ENCODE measurements around the gene FAM177A1. TPM values are rescaled to one million over a fixed set of nuclear protein-coding genes. Genes with fewer than 3 reads are reported as not detected.

FAM177A1 gene
- polyA plus RNA-seq, 1 donor from 2014 or later: 124 TPM

DNA sequence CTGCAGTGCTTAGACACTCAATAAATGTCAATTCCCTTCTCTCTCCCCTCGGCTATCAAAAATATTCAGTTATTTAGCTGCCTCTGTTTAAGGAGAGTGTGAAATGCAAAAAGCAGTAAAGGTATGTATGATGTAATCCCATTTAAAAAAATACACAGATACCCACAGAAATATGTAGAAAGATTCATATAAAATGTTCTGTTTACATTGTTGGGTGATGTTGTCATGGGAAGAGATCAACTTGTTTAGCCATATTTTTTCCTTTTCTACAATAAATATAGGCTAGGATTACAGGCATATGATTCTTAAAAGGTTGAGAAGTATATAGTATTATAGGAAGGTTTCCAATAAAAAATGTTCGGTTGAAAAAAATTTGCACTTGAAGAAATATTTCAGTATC, 68.0 kb downstream of the FAM177A1 start:
- Histone ChIP-seq H3K36me3 (ENCODE audit: insufficient read depth, low read length) (peaks cover 20% of the 10 kb centered on the region), H3K27ac (ENCODE audit: low read length) (no peak overlapping the region), H3K9me2 (ENCODE audit: insufficient read depth, low read length) (no peaks in the 10 kb centered on the region), H3K9ac (ENCODE audit: low read length) (no peak overlapping the region), H3F3A (ENCODE audit: insufficient read depth, low read length, poor library complexity, severe bottlenecking) (no peaks in the 10 kb centered on the region), H3K9me3 (ENCODE audit: low read length) (no peaks in the 10 kb centered on the region), H3K4me3 (ENCODE audit: low read length) (no peak overlapping the region), H3K79me2 (replicated peaks; ENCODE audit: insufficient read depth, low read length) (peaks cover 3% of the 10 kb centered on the region), H3K27me3 (ENCODE audit: insufficient read depth, low read depth, low read length) (no peaks in the 10 kb centered on the region), H3K4me2 (ENCODE audit: low read length) (no peak overlapping the region), H2AFZ (ENCODE audit: low read depth, low read length) (no peak overlapping the region), H4K20me1 (ENCODE audit: insufficient read depth) (no peaks in the 10 kb centered on the region)
- TF ChIP-seq POLR2AphosphoS5 (IDR thresholded peaks at IDR 0.05): no peak
- TF ChIP-seq, protein P1, sequence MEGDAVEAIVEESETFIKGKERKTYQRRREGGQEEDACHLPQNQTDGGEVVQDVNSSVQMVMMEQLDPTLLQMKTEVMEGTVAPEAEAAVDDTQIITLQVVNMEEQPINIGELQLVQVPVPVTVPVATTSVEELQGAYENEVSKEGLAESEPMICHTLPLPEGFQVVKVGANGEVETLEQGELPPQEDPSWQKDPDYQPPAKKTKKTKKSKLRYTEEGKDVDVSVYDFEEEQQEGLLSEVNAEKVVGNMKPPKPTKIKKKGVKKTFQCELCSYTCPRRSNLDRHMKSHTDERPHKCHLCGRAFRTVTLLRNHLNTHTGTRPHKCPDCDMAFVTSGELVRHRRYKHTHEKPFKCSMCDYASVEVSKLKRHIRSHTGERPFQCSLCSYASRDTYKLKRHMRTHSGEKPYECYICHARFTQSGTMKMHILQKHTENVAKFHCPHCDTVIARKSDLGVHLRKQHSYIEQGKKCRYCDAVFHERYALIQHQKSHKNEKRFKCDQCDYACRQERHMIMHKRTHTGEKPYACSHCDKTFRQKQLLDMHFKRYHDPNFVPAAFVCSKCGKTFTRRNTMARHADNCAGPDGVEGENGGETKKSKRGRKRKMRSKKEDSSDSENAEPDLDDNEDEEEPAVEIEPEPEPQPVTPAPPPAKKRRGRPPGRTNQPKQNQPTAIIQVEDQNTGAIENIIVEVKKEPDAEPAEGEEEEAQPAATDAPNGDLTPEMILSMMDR (IDR thresholded peaks at IDR 0.05; ENCODE audit: poor library complexity, severe bottlenecking): no peak
- no peak for TF ChIP-seq EZH2 (IDR thresholded peaks at IDR 0.05; ENCODE audit: borderline replicate concordance, insufficient read depth, low read length, poor library complexity, severe bottlenecking)
- TF ChIP-seq MXI1 (conservative IDR thresholded peaks at IDR 0.05; ENCODE audit: poor library complexity, severe bottlenecking): no peak

DNA sequence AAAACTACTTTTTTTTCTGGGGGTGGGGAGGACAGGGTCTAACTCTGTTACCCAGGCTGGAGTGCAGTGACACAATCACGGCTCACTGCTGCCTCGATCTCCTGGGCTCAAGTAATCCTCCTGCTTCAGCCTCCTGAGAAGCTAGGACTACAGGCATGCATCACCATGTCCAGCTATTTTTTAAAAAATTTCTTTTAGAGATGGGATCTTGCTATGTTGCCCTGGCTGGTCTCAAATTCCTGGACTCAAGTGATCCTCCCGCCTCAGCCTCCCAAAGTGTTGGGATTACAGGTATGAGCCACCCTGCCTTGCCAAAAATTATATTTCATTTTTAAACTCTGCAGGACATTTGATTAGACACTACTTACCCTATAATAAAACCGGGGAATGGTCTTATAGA, 70.2 kb downstream of the FAM177A1 start:
- Histone ChIP-seq H3K79me2 (replicated peaks; ENCODE audit: insufficient read depth, low read length) (peaks cover 11% of the 10 kb centered on the region), H3K4me3 (ENCODE audit: low read length) (no peak overlapping the region), H3K36me3 (ENCODE audit: insufficient read depth, low read length) (peaks cover 12% of the 10 kb centered on the region), H2AFZ (ENCODE audit: low read depth, low read length) (no peak overlapping the region), H3K9ac (ENCODE audit: low read length) (no peak overlapping the region), H3F3A (ENCODE audit: insufficient read depth, low read length, poor library complexity, severe bottlenecking) (no peaks in the 10 kb centered on the region), H3K27me3 (ENCODE audit: insufficient read depth, low read depth, low read length) (no peaks in the 10 kb centered on the region), H4K20me1 (ENCODE audit: insufficient read depth) (no peaks in the 10 kb centered on the region), H3K27ac (ENCODE audit: low read length) (no peak overlapping the region), H3K4me2 (ENCODE audit: low read length) (no peak overlapping the region), H3K9me3 (ENCODE audit: low read length) (no peaks in the 10 kb centered on the region), H3K9me2 (ENCODE audit: insufficient read depth, low read length) (no peaks in the 10 kb centered on the region)
- TF ChIP-seq TAF1 (IDR thresholded peaks at IDR 0.05; ENCODE audit: low read depth): no peak
- TF ChIP-seq RAD21 (conservative IDR thresholded peaks at IDR 0.05): no peak
- no peak for TF ChIP-seq MXI1 (conservative IDR thresholded peaks at IDR 0.05; ENCODE audit: poor library complexity, severe bottlenecking)
- TF ChIP-seq, protein P1 (IDR thresholded peaks at IDR 0.05; ENCODE audit: poor library complexity, severe bottlenecking): no peak
- no peak for TF ChIP-seq EP300 (conservative IDR thresholded peaks at IDR 0.05; ENCODE audit: poor library complexity, severe bottlenecking)
- TF ChIP-seq EZH2 (IDR thresholded peaks at IDR 0.05; ENCODE audit: borderline replicate concordance, insufficient read depth, low read length, poor library complexity, severe bottlenecking): no peak
- TF ChIP-seq SMC3 (conservative IDR thresholded peaks at IDR 0.05; ENCODE audit: poor library complexity): no peak
- TF ChIP-seq POLR2AphosphoS5 (IDR thresholded peaks at IDR 0.05): no peak
- TF ChIP-seq, protein P2, sequence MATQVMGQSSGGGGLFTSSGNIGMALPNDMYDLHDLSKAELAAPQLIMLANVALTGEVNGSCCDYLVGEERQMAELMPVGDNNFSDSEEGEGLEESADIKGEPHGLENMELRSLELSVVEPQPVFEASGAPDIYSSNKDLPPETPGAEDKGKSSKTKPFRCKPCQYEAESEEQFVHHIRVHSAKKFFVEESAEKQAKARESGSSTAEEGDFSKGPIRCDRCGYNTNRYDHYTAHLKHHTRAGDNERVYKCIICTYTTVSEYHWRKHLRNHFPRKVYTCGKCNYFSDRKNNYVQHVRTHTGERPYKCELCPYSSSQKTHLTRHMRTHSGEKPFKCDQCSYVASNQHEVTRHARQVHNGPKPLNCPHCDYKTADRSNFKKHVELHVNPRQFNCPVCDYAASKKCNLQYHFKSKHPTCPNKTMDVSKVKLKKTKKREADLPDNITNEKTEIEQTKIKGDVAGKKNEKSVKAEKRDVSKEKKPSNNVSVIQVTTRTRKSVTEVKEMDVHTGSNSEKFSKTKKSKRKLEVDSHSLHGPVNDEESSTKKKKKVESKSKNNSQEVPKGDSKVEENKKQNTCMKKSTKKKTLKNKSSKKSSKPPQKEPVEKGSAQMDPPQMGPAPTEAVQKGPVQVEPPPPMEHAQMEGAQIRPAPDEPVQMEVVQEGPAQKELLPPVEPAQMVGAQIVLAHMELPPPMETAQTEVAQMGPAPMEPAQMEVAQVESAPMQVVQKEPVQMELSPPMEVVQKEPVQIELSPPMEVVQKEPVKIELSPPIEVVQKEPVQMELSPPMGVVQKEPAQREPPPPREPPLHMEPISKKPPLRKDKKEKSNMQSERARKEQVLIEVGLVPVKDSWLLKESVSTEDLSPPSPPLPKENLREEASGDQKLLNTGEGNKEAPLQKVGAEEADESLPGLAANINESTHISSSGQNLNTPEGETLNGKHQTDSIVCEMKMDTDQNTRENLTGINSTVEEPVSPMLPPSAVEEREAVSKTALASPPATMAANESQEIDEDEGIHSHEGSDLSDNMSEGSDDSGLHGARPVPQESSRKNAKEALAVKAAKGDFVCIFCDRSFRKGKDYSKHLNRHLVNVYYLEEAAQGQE (IDR thresholded peaks at IDR 0.05; ENCODE audit: borderline replicate concordance): no peak

All from neural cell (in vitro differentiated cells).